Transverse colon (tissue), 4 donors: ENCODE results near the gene GRIN3B. TPM values are rescaled to one million over a fixed set of nuclear protein-coding genes. Genes with fewer than 3 reads are reported as not detected.
A peak's percentile ranks its signal among the peaks of the same experiment; 100 is the strongest.

Experiments
- DNase-seq: peaks from one replicate; pipeline ENCODE4 v3.0.0-alpha.2; 2019
- H3K27ac ChIP-seq, 4 donors: fragments of 200-600 bp; sonication (generic); 2 replicates each; pipeline ENCODE4 v1.5.1; 2016 to 2018; ENCODE audit warnings: inconsistent platforms in 4 of 4
- H3K27me3 ChIP-seq: fragments of 200-600 bp; sonication (generic); 2 replicates; pipeline ENCODE4 v1.5.1; 2017; ENCODE audit warnings: inconsistent platforms
- H3K36me3 ChIP-seq, 4 donors: fragments of 200-600 bp; sonication (generic); 2 replicates each; pipeline ENCODE4 v1.5.1; 2017 to 2019; ENCODE audit warnings: inconsistent platforms in 4 of 4
- H3K4me1 ChIP-seq, 4 donors: fragments of 200-600 bp; sonication (generic); 2 replicates each; pipeline ENCODE4 v1.5.1; 2017 to 2020; ENCODE audit warnings: inconsistent platforms in 4 of 4
- H3K4me3 ChIP-seq, 4 donors: fragments of 200-600 bp; sonication (generic); 1 replicate in 1 of 4; 2 replicates in 3 of 4; pipeline versions ENCODE4 v1.5.1 to v1.6.1; 2017 to 2019; ENCODE audit warnings: inconsistent platforms in 4 of 4
- H3K9me3 ChIP-seq, 2 donors: fragments of 200-600 bp; sonication (generic); 2 replicates each; pipeline ENCODE4 v1.5.1; 2017 to 2019; ENCODE audit warnings: inconsistent platforms in 2 of 2
- CTCF ChIP-seq, 5 experiments: fragments of 200-600 bp in 3 of 5; fragments of 450-650 bp in 2 of 5; sonication (generic) in 3 of 5; IDR thresholded peaks; 1 replicate in 2 of 5; 2 replicates in 3 of 5; pipeline ENCODE4 v1.5.1; 2016 to 2017; ENCODE audit warnings: antibody characterized with exemption in 5 of 5, inconsistent platforms in 3 of 5, mild to moderate bottlenecking in 2 of 5, moderate library complexity in 1 of 5
- EP300 ChIP-seq: sonication (generic); formaldehyde crosslinking; IDR thresholded peaks from one replicate; pipeline ENCODE4 v1.6.1; 2017; ENCODE audit warnings: antibody characterized with exemption, low read depth
- POLR2A ChIP-seq: fragments of 450-650 bp; IDR thresholded peaks from one replicate; pipeline ENCODE4 v1.6.1; 2016; ENCODE audit warnings: antibody characterized with exemption, mild to moderate bottlenecking, moderate library complexity
- POLR2AphosphoS5 ChIP-seq, 3 donors: sonication (generic); formaldehyde crosslinking; IDR thresholded peaks; one replicate each; pipeline ENCODE4 v1.6.1; 2016; ENCODE audit warnings: antibody characterized with exemption in 3 of 3
- WGBS, 2 donors: methylation state at CpG; one replicate each; pipeline ENCODE4 v1.1.5; 2018; ENCODE audit warnings: low coverage in 1 of 2; 5-methylcytosine and 5-hydroxymethylcytosine counted together
- in situ Hi-C, 4 donors: fragments of 200-750 bp; cut with MboI; loops; one replicate each; pipeline versions ENCODE4 v1.15.0 to v1.15.1; 2017; ENCODE audit warnings: low sequenced_read_pairs in 3 of 4, low pct_ligation_motif_present in 1 of 4, low pct_unique_long_range_greater_than_20kb in 1 of 4
- intact Hi-C: fragments of 100-400 bp; cut with DNase I; formaldehyde crosslinking; loops from one replicate; pipeline ENCODE4 v1.15.1; 2023; ENCODE audit warnings: low total_unique reads
- total RNA-seq, 4 donors: library from RNA; depleted of rRNA; stranded (reverse); fragments of >200 nt; gene quantifications; one replicate each; pipeline ENCODE4 v1.1.0, GENCODE V29; 2016

GRIN3B gene
- total RNA-seq, 4 donors from 2014 or later, result 1.6 TPM; not detected in 3

GRCh38 chr19:1053176-1054101, 53.2 kb downstream of the GRIN3B start:
- Histone ChIP-seq H3K27ac (no peak overlapping the region), H3K36me3 (no peaks in the 10 kb centered on the region), H3K9me3 (peaks cover 0 to 13% of the 10 kb centered on the region in 2 donors), H3K27me3 (no peaks in the 10 kb centered on the region), H3K4me3 (no peak overlapping the region), H3K4me1 (no peaks in the 10 kb centered on the region)
- intact Hi-C loops, result no loop called here
- TF ChIP-seq POLR2A, result no peak
- TF ChIP-seq CTCF (IDR thresholded peaks at IDR 0.05), result no peak
- TF ChIP-seq POLR2AphosphoS5 (IDR thresholded peaks at IDR 0.05), result no peak
- no peak for TF ChIP-seq EP300
- WGBS, 2 donors, result 88 to 90% methylated on average over 2 to 30 of the region's 31 CpGs
- DNase-seq, result peak; percentile 5
- in situ Hi-C loops, result no loop called here

GRCh38 chr19:1054102-1055027, 54.1 kb downstream of the GRIN3B start:
- no peak overlapping the region for H3K4me3 ChIP-seq
- H3K36me3 ChIP-seq, result no peaks in the 10 kb centered on the region
- no peak for DNase-seq
- TF ChIP-seq CTCF (IDR thresholded peaks at IDR 0.05) (no peak), POLR2A (no peak), POLR2AphosphoS5 (IDR thresholded peaks at IDR 0.05) (no peak), EP300 (no peak)
- no peaks in the 10 kb centered on the region for H3K4me1 ChIP-seq
- 96% methylated on average over 24 of the region's 28 CpGs; no CpG with 5 or more reads in 1 of the 2 donors for WGBS, 2 donors
- no peaks in the 10 kb centered on the region for H3K27me3 ChIP-seq
- peaks cover 0 to 13% of the 10 kb centered on the region in 2 donors for H3K9me3 ChIP-seq
- intact Hi-C loops (no loop called here), in situ Hi-C loops (no loop called here)
- H3K27ac ChIP-seq, result no peak overlapping the region

GRCh38 chr19:1055028-1055425, 54.8 kb downstream of the GRIN3B start:
- WGBS, 2 donors, result 95% methylated on average over 11 of the region's 14 CpGs; no CpG with 5 or more reads in 1 of the 2 donors
- H3K36me3 ChIP-seq, result no peaks in the 10 kb centered on the region
- H3K27me3 ChIP-seq, result no peaks in the 10 kb centered on the region
- TF ChIP-seq POLR2A (no peak), POLR2AphosphoS5 (IDR thresholded peaks at IDR 0.05) (no peak), EP300 (no peak), CTCF (IDR thresholded peaks at IDR 0.05) (no peak)
- in situ Hi-C loops, result no loop called here
- H3K4me1 ChIP-seq, result no peaks in the 10 kb centered on the region
- intact Hi-C loops, result no loop called here
- peaks cover 0 to 13% of the 10 kb centered on the region in 2 donors for H3K9me3 ChIP-seq
- DNase-seq, result no peak
- no peak overlapping the region for H3K27ac ChIP-seq
- no peak overlapping the region for H3K4me3 ChIP-seq
